Measurements from ENCODE around the gene CTRL. TPM values are rescaled to one million over a fixed set of nuclear protein-coding genes. Genes with fewer than 3 reads are reported as not detected.

CTRL gene
- total RNA-seq, 1 experiment from 2014 or later, result 2.0 TPM

DNA sequence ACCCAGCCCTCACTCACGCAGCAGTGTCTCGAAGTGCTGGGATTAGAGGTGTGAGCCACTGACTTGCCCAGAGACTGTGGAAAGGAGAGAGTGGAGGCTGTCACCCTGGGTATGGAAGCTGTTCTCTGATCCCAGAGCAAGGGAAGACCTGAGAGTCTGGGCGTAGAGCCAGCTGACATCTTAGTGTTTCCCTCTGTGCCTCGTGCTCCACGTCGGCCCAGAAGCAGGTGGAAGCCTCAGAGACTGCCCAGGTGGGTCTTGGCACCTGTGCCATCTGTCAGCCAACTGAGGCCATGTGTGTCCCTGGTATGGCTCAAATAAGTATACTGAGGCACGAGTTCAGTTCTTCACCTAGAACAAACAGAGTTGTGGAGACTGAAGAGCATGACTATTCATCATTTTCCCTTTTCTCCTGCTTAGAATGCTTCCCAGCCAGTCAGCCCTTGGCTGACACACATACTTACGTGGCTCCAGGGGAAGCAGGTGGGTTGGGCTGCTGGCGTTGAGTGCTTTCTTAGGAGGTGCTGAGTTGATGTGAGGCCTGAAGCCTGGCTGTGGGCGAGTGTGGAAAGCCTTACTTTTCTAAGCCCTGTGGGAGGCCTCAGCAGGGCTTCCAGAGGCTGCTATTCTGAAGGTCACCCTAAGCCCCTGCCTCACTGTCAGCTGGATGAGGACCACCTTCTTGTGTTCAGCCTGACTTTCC lies 8.1 kb downstream of the CTRL start:
- ATAC-seq, result no peak
- intact Hi-C loops (cut with micrococcal nuclease; ENCODE audit: unreplicated experiment), result no loop called here
- Histone ChIP-seq H3K4me3 (ENCODE audit: low read depth in 2 of 2, low read length in 2 of 2) (no peak overlapping the region), H3K36me3 (ENCODE audit: control insufficient read depth, insufficient read depth, low read length) (no peaks in the 10 kb centered on the region), H3K9me3 (ENCODE audit: control insufficient read depth, insufficient read depth, low read depth, low read length) (no peaks in the 10 kb centered on the region), H3K27me3 (ENCODE audit: control insufficient read depth, insufficient read depth, low read length) (no peaks in the 10 kb centered on the region), H3K27ac (ENCODE audit: low read length) (no peak overlapping the region), H3K4me1 (ENCODE audit: control insufficient read depth, insufficient read depth, low read length) (no peaks in the 10 kb centered on the region)
- ChIA-PET POLR2A (no interaction called here), CTCF (no interaction called here)
- DNase-seq (ENCODE audit: low read depth, low spot score), result no peak
- no TSS peak for BruUV-seq (replicated peaks)
- TF ChIP-seq POLR2AphosphoS5 (IDR thresholded peaks at IDR 0.05; ENCODE audit: low read depth, low read length), result no peak
- no peak for TF ChIP-seq SIN3A (IDR thresholded peaks at IDR 0.05; ENCODE audit: borderline replicate concordance, insufficient read depth, low read depth, low read length)
- TF ChIP-seq TCF7L2 (IDR thresholded peaks at IDR 0.05; ENCODE audit: low read depth, low read length), result no peak
- TF ChIP-seq, protein P1, sequence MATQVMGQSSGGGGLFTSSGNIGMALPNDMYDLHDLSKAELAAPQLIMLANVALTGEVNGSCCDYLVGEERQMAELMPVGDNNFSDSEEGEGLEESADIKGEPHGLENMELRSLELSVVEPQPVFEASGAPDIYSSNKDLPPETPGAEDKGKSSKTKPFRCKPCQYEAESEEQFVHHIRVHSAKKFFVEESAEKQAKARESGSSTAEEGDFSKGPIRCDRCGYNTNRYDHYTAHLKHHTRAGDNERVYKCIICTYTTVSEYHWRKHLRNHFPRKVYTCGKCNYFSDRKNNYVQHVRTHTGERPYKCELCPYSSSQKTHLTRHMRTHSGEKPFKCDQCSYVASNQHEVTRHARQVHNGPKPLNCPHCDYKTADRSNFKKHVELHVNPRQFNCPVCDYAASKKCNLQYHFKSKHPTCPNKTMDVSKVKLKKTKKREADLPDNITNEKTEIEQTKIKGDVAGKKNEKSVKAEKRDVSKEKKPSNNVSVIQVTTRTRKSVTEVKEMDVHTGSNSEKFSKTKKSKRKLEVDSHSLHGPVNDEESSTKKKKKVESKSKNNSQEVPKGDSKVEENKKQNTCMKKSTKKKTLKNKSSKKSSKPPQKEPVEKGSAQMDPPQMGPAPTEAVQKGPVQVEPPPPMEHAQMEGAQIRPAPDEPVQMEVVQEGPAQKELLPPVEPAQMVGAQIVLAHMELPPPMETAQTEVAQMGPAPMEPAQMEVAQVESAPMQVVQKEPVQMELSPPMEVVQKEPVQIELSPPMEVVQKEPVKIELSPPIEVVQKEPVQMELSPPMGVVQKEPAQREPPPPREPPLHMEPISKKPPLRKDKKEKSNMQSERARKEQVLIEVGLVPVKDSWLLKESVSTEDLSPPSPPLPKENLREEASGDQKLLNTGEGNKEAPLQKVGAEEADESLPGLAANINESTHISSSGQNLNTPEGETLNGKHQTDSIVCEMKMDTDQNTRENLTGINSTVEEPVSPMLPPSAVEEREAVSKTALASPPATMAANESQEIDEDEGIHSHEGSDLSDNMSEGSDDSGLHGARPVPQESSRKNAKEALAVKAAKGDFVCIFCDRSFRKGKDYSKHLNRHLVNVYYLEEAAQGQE (IDR thresholded peaks at IDR 0.05; ENCODE audit: insufficient read depth in 1 of 2, low read depth in 2 of 2, low read length in 1 of 2), result no peak
- TF ChIP-seq, protein P2, sequence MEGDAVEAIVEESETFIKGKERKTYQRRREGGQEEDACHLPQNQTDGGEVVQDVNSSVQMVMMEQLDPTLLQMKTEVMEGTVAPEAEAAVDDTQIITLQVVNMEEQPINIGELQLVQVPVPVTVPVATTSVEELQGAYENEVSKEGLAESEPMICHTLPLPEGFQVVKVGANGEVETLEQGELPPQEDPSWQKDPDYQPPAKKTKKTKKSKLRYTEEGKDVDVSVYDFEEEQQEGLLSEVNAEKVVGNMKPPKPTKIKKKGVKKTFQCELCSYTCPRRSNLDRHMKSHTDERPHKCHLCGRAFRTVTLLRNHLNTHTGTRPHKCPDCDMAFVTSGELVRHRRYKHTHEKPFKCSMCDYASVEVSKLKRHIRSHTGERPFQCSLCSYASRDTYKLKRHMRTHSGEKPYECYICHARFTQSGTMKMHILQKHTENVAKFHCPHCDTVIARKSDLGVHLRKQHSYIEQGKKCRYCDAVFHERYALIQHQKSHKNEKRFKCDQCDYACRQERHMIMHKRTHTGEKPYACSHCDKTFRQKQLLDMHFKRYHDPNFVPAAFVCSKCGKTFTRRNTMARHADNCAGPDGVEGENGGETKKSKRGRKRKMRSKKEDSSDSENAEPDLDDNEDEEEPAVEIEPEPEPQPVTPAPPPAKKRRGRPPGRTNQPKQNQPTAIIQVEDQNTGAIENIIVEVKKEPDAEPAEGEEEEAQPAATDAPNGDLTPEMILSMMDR (IDR thresholded peaks at IDR 0.05), result no peak
- in situ Hi-C loops (cut with HindIII; ENCODE audit: low pct_unique_long_range_greater_than_20kb, low sequenced_read_pairs), result no loop called here

DNA sequence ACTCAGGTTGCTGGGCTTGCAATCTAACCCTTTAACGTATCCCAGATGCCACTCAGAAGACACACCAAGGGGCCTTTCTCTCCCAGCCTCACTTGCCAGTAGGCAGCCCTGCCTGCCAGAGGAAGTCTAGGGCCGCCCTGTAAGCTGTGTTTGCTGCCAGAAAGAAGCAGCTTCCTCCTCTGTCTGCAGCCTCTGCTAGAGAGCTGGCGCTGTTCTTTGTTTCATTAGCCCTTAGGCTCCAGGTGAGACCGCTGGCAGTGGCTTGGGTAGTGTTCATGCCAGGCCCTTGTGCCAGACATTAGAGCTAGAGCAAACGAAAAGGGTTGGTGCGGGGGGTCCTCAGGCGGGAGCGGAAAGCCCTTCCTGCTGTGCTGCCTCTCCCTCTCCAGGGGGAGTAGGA lies 8.9 kb downstream of the CTRL start:
- Histone ChIP-seq H3K27ac (ENCODE audit: low read length) (no peak overlapping the region), H3K9me3 (ENCODE audit: control insufficient read depth, insufficient read depth, low read depth, low read length) (no peaks in the 10 kb centered on the region), H3K27me3 (ENCODE audit: control insufficient read depth, insufficient read depth, low read length) (no peaks in the 10 kb centered on the region), H3K36me3 (ENCODE audit: control insufficient read depth, insufficient read depth, low read length) (no peaks in the 10 kb centered on the region), H3K4me3 (ENCODE audit: low read depth in 2 of 2, low read length in 2 of 2) (no peak overlapping the region), H3K4me1 (ENCODE audit: control insufficient read depth, insufficient read depth, low read length) (no peaks in the 10 kb centered on the region; the same call in 1 of the 2 replicates)
- in situ Hi-C loops (cut with HindIII; ENCODE audit: low pct_unique_long_range_greater_than_20kb, low sequenced_read_pairs), result no loop called here
- POLR2A ChIA-PET, result no interaction called here
- DNase-seq (ENCODE audit: low read depth, low spot score) (no peak), ATAC-seq (no peak)
- BruUV-seq (replicated peaks), result no TSS peak
- CTCF ChIA-PET, result no interaction called here
- intact Hi-C loops (cut with micrococcal nuclease; ENCODE audit: unreplicated experiment), result no loop called here
- TF ChIP-seq, protein P2 (IDR thresholded peaks at IDR 0.05), result no peak
- TF ChIP-seq POLR2AphosphoS5 (IDR thresholded peaks at IDR 0.05; ENCODE audit: low read depth, low read length), result no peak
- TF ChIP-seq, protein P1 (IDR thresholded peaks at IDR 0.05; ENCODE audit: insufficient read depth in 1 of 2, low read depth in 2 of 2, low read length in 1 of 2), result no peak
- no peak for TF ChIP-seq TCF7L2 (IDR thresholded peaks at IDR 0.05; ENCODE audit: low read depth, low read length)
- no peak for TF ChIP-seq SIN3A (IDR thresholded peaks at IDR 0.05; ENCODE audit: borderline replicate concordance, insufficient read depth, low read depth, low read length)
